Measurements from ENCODE around the gene LENEP. TPM values are rescaled to one million over a fixed set of nuclear protein-coding genes. Genes with fewer than 3 reads are reported as not detected.

The LENEP gene
- total and polyA plus RNA-seq, 2 of the 8 experiments (the other 6 are each of a cell fraction or from before 2014, with no cell fraction given): 1.3 TPM; not detected in 1

GRCh38 chr1:154968731-154969130 is 24.7 kb upstream of the LENEP start (continued):
- TF ChIP-seq RBBP5 (IDR thresholded peaks at IDR 0.05; ENCODE audit: borderline replicate concordance, low read depth, low read length) (no peak), SP2 (IDR thresholded peaks at IDR 0.05; ENCODE audit: low read length) (no peak), SIX5 (IDR thresholded peaks at IDR 0.05; ENCODE audit: low read depth, low read length) (no peak), ATF2 (IDR thresholded peaks at IDR 0.05; ENCODE audit: low read length) (no peak), CBX8 (IDR thresholded peaks at IDR 0.05; ENCODE audit: borderline replicate concordance, low read depth, low read length) (no peak), E2F6 (IDR thresholded peaks at IDR 0.05) (no peak), ZNF274 (IDR thresholded peaks at IDR 0.05; ENCODE audit: borderline replicate concordance, extremely low read depth, low read length) (no peak)
